ENCODE results near the gene C1QTNF1. TPM values are rescaled to one million over a fixed set of nuclear protein-coding genes. Genes with fewer than 3 reads are reported as not detected.
A peak's percentile ranks its signal among the peaks of the same experiment; 100 is the strongest.

The C1QTNF1 gene
- total and polyA plus RNA-seq, 2 experiments from 2014 or later, result 9.5 to 13.3 TPM

- H3K4me2 ChIP-seq, result peak within 1 kb of the TSS; percentile 95
- H2AFZ ChIP-seq, result peak within 1 kb of the TSS; percentile 74
- peaks cover 26% of the 10 kb centered on the region for H3K4me1 ChIP-seq (ENCODE audit: insufficient read depth)
These were observed 14.3 kb upstream of the C1QTNF1 start, which contains the start of gene CANT1 for GRCh38 chr17:79009397-79010303. TSS of gene CANT1 (minus strand) at chr17:79009764. CDS start at chr17:78997622, 12,142 bp downstream.

GRCh38 chr17:79010304-79010646 is 13.7 kb upstream of the C1QTNF1 start:
- no peaks in the 10 kb centered on the region for H3K36me3 ChIP-seq (replicated peaks; ENCODE audit: insufficient read depth, low read depth)
- peak overlapping the region; percentile 59 for H3K4me3 ChIP-seq
- peaks cover 26% of the 10 kb centered on the region for H3K4me1 ChIP-seq (ENCODE audit: insufficient read depth)
- H3K79me2 ChIP-seq, result peaks cover 39% of the 10 kb centered on the region
- TF ChIP-seq EZH2phosphoT487 (IDR thresholded peaks at IDR 0.05; ENCODE audit: low read depth, severe bottlenecking, unreplicated experiment), result no peak
- TF ChIP-seq CTCF (IDR thresholded peaks at IDR 0.05; ENCODE audit: poor library complexity), result no peak
- TF ChIP-seq EZH2 (IDR thresholded peaks at IDR 0.05; ENCODE audit: borderline replicate concordance), result no peak
- H3K27me3 ChIP-seq, result no peaks in the 10 kb centered on the region
- peak overlapping the region; percentile 74 for H3K27ac ChIP-seq
- H3K9me2 ChIP-seq (replicated peaks; ENCODE audit: insufficient read depth), result no peaks in the 10 kb centered on the region
- no peak for DNase-seq (ENCODE audit: low spot score)
- peaks cover 7% of the 10 kb centered on the region for H3K9me3 ChIP-seq (ENCODE audit: low read depth)
- peak overlapping the region; percentile 90 for H3K4me2 ChIP-seq
- peak overlapping the region; percentile 74 for H2AFZ ChIP-seq
- 75% methylated on average over 7 of the region's 7 CpGs for WGBS (ENCODE audit: low lambda C conversion rate, missing lambda C conversion rate)
- peaks cover 16% of the 10 kb centered on the region for H4K20me1 ChIP-seq (ENCODE audit: insufficient read depth, poor library complexity, severe bottlenecking)

More at GRCh38 chr17:79009397-79010303, 14.3 kb upstream of the C1QTNF1 start, which contains the start of gene CANT1:
- peaks cover 3% of the 10 kb centered on the region for H3K9me3 ChIP-seq (ENCODE audit: low read depth)
- peak; percentile 93 for DNase-seq (ENCODE audit: low spot score)
- H3K27me3 ChIP-seq, result no peaks in the 10 kb centered on the region
- peak within 1 kb of the TSS; percentile 74 for H3K27ac ChIP-seq
- H3K9me2 ChIP-seq (replicated peaks; ENCODE audit: insufficient read depth), result no peaks in the 10 kb centered on the region
- no peak for TF ChIP-seq EZH2phosphoT487 (IDR thresholded peaks at IDR 0.05; ENCODE audit: low read depth, severe bottlenecking, unreplicated experiment)
- TF ChIP-seq CTCF (IDR thresholded peaks at IDR 0.05; ENCODE audit: poor library complexity), result no peak
- no peak for TF ChIP-seq EZH2 (IDR thresholded peaks at IDR 0.05; ENCODE audit: borderline replicate concordance)
- H3K4me3 ChIP-seq, result peak within 1 kb of the TSS; percentile 88
- H3K36me3 ChIP-seq (replicated peaks; ENCODE audit: insufficient read depth, low read depth), result no peaks in the 10 kb centered on the region
- WGBS (ENCODE audit: low lambda C conversion rate, missing lambda C conversion rate), result 8% methylated on average over 46 of the region's 73 CpGs
- H3K79me2 ChIP-seq, result peaks cover 42% of the 10 kb centered on the region
- peaks cover 19% of the 10 kb centered on the region for H4K20me1 ChIP-seq (ENCODE audit: insufficient read depth, poor library complexity, severe bottlenecking)

- H3K9me3 ChIP-seq (ENCODE audit: low read depth), result peaks cover 7% of the 10 kb centered on the region
- no peak overlapping the region for H2AFZ ChIP-seq
- WGBS (ENCODE audit: low lambda C conversion rate, missing lambda C conversion rate), result 73% methylated on average over 5 of the region's 5 CpGs
These were observed 12.4 kb upstream of the C1QTNF1 start for GRCh38 chr17:79011451-79012147.

More at GRCh38 chr17:79011451-79012147, 12.4 kb upstream of the C1QTNF1 start:
- no peaks in the 10 kb centered on the region for H3K27me3 ChIP-seq
- H3K79me2 ChIP-seq, result peaks cover 28% of the 10 kb centered on the region
- no peak overlapping the region for H3K4me3 ChIP-seq
- TF ChIP-seq EZH2 (IDR thresholded peaks at IDR 0.05; ENCODE audit: borderline replicate concordance) (no peak), EZH2phosphoT487 (IDR thresholded peaks at IDR 0.05; ENCODE audit: low read depth, severe bottlenecking, unreplicated experiment) (no peak), CTCF (IDR thresholded peaks at IDR 0.05; ENCODE audit: poor library complexity) (no peak)
- H3K36me3 ChIP-seq (replicated peaks; ENCODE audit: insufficient read depth, low read depth), result no peaks in the 10 kb centered on the region
- peaks cover 22% of the 10 kb centered on the region for H3K4me1 ChIP-seq (ENCODE audit: insufficient read depth)
- DNase-seq (ENCODE audit: low spot score), result no peak
- H4K20me1 ChIP-seq (ENCODE audit: insufficient read depth, poor library complexity, severe bottlenecking), result peaks cover 4% of the 10 kb centered on the region
- H3K9me2 ChIP-seq (replicated peaks; ENCODE audit: insufficient read depth), result no peaks in the 10 kb centered on the region
- no peak overlapping the region for H3K4me2 ChIP-seq
- peak overlapping the region; percentile 74 for H3K27ac ChIP-seq

Measured in hepatocyte (in vitro differentiated cells).